ENCODE measurements around the gene TTLL13.

GRCh38 chr15:90203922-90204321, 45.4 kb upstream of the TTLL13 start:
- TF ChIP-seq EZH2 (IDR thresholded peaks at IDR 0.05) (no peak), CTCF (IDR thresholded peaks at IDR 0.05) (no peak)
